ENCODE data around the gene RASSF5. TPM values are rescaled to one million over a fixed set of nuclear protein-coding genes. Genes with fewer than 3 reads are reported as not detected.

Gene RASSF5
- total RNA-seq, 2 donors from 2014 or later = 0.20 to 0.26 TPM

DNA sequence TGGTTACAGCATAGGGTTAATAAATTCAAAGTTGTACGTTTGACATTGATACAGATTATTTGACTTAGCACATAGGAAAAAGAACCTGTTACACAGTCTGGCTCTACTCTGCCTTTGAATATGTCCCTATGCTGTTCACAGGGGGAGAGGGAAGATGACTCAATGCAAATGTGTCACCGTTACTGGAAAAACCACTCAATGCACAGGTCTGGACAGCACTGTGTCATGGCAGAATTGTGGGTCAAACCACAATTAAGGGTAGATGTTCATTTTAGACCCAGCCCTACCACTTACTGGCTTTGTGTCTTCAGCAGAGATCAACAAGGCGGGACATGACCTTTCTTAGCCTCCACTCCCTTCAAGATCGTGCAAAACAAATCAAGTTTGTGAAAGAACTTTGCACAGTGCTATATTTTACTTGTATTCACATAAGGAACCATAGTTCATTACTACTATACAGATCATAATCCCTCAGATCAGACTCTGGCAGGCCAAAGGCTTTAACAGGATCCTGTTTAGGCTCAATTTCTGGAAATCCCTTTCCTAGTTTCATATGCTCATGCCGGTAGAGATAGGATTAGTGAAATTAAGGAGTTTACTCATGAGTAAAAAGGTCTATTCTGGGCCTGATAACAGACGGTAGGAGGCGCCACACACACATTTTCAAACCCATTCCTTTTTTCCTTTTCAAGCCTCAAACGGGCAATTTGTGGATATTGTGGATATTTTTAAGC lies 82.9 kb downstream of the RASSF5 start:
- DNase-seq = peak; percentile 70
- H3K36me3 Mint-ChIP-seq (ENCODE audit: low read depth) = peaks cover 23% of the 10 kb centered on the region
- Histone ChIP-seq H3K4me1 (ENCODE audit: control insufficient read depth, insufficient read depth, low read length) (no peaks in the 10 kb centered on the region), H3K27ac (ENCODE audit: low read depth, low read length) (no peak overlapping the region), H3K36me3 (ENCODE audit: control insufficient read depth, insufficient read depth, low read length) (peaks cover 49% of the 10 kb centered on the region), H3K9me3 (ENCODE audit: control insufficient read depth, low read length) (no peaks in the 10 kb centered on the region), H3K27me3 (ENCODE audit: control insufficient read depth, insufficient read depth, low read length, poor library complexity, severe bottlenecking) (no peaks in the 10 kb centered on the region), H3K4me3 (ENCODE audit: low read length) (no peak overlapping the region), H3K9ac (ENCODE audit: extremely low read depth, low read length, poor library complexity, severe bottlenecking) (no peak overlapping the region)
- TF ChIP-seq, protein P1, sequence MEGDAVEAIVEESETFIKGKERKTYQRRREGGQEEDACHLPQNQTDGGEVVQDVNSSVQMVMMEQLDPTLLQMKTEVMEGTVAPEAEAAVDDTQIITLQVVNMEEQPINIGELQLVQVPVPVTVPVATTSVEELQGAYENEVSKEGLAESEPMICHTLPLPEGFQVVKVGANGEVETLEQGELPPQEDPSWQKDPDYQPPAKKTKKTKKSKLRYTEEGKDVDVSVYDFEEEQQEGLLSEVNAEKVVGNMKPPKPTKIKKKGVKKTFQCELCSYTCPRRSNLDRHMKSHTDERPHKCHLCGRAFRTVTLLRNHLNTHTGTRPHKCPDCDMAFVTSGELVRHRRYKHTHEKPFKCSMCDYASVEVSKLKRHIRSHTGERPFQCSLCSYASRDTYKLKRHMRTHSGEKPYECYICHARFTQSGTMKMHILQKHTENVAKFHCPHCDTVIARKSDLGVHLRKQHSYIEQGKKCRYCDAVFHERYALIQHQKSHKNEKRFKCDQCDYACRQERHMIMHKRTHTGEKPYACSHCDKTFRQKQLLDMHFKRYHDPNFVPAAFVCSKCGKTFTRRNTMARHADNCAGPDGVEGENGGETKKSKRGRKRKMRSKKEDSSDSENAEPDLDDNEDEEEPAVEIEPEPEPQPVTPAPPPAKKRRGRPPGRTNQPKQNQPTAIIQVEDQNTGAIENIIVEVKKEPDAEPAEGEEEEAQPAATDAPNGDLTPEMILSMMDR (conservative IDR thresholded peaks at IDR 0.05) = peak; percentile 74
- no peaks in the 10 kb centered on the region for H3K4me1 Mint-ChIP-seq
- H3K27me3 Mint-ChIP-seq (ENCODE audit: insufficient read depth) = no peaks in the 10 kb centered on the region
- WGBS, 2 experiments (ENCODE audit: insufficient coverage in 1 of 2, insufficient read length in 1 of 2) = 84 to 85% methylated on average over 4 to 6 of the region's 8 CpGs
- no peaks in the 10 kb centered on the region for H3K9me3 Mint-ChIP-seq
- no peak overlapping the region for H3K27ac Mint-ChIP-seq
- H3K4me3 Mint-ChIP-seq = no peak overlapping the region

DNA sequence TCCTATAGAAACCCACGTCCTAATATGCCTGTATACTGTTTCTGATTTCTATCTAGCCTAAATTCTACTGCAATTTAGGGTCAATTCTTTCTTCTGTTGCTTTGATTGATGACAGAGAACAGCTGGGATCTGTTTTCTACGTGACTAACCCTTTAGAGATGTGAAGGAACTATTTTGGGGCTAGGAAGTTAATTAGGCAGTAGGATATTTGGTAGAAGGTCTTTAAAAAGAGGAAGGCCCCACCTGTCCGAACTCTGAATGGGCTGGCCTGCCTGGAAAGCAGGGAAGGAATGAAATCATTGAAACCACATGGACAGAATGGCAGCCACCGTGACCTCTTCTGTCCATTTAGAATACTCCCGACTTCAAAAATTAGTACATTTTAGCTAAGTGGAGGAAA lies 83.9 kb downstream of the RASSF5 start:
- no peaks in the 10 kb centered on the region for H3K27me3 ChIP-seq (ENCODE audit: control insufficient read depth, insufficient read depth, low read length, poor library complexity, severe bottlenecking)
- no peak overlapping the region for H3K27ac Mint-ChIP-seq
- no peaks in the 10 kb centered on the region for H3K4me1 Mint-ChIP-seq
- H3K4me3 Mint-ChIP-seq = no peak overlapping the region
- no peaks in the 10 kb centered on the region for H3K9me3 Mint-ChIP-seq
- no peaks in the 10 kb centered on the region for H3K9me3 ChIP-seq (ENCODE audit: control insufficient read depth, low read length)
- H3K27me3 Mint-ChIP-seq (ENCODE audit: insufficient read depth) = no peaks in the 10 kb centered on the region
- peaks cover 30% of the 10 kb centered on the region for H3K36me3 Mint-ChIP-seq (ENCODE audit: low read depth)
- H3K9ac ChIP-seq (ENCODE audit: extremely low read depth, low read length, poor library complexity, severe bottlenecking) = no peak overlapping the region
- no peaks in the 10 kb centered on the region for H3K4me1 ChIP-seq (ENCODE audit: control insufficient read depth, insufficient read depth, low read length)
- WGBS, 2 experiments (ENCODE audit: insufficient coverage in 1 of 2, insufficient read length in 1 of 2) = 91 to 97% methylated on average over 3 to 5 of the region's 5 CpGs
- H3K36me3 ChIP-seq (ENCODE audit: control insufficient read depth, insufficient read depth, low read length) = peaks cover 60% of the 10 kb centered on the region
- TF ChIP-seq, protein P1 (conservative IDR thresholded peaks at IDR 0.05) = no peak
- no peak overlapping the region for H3K27ac ChIP-seq (ENCODE audit: low read depth, low read length)
- H3K4me3 ChIP-seq (ENCODE audit: low read length) = no peak overlapping the region
- DNase-seq = no peak

- Histone ChIP-seq H3K9ac (ENCODE audit: extremely low read depth, low read length, poor library complexity, severe bottlenecking) (no peak overlapping the region), H3K4me3 (ENCODE audit: low read length) (no peak overlapping the region), H3K36me3 (ENCODE audit: control insufficient read depth, insufficient read depth, low read length) (peaks cover 64% of the 10 kb centered on the region), H3K9me3 (ENCODE audit: control insufficient read depth, low read length) (no peaks in the 10 kb centered on the region), H3K4me1 (ENCODE audit: control insufficient read depth, insufficient read depth, low read length) (no peaks in the 10 kb centered on the region), H3K27ac (ENCODE audit: low read depth, low read length) (no peak overlapping the region), H3K27me3 (ENCODE audit: control insufficient read depth, insufficient read depth, low read length, poor library complexity, severe bottlenecking) (no peaks in the 10 kb centered on the region)
- Mint-ChIP-seq H3K4me3 (no peak overlapping the region), H3K4me1 (no peaks in the 10 kb centered on the region), H3K27me3 (ENCODE audit: insufficient read depth) (no peaks in the 10 kb centered on the region), H3K27ac (no peak overlapping the region), H3K36me3 (ENCODE audit: low read depth) (peaks cover 32% of the 10 kb centered on the region), H3K9me3 (no peaks in the 10 kb centered on the region)
- DNase-seq = no peak
- 94 to 97% methylated on average over 8 to 9 of the region's 9 CpGs for WGBS, 2 experiments (ENCODE audit: insufficient coverage in 1 of 2, insufficient read length in 1 of 2)
- TF ChIP-seq, protein P1 (conservative IDR thresholded peaks at IDR 0.05) = no peak
These were observed 84.4 kb downstream of the RASSF5 start for GRCh38 chr1:206591696-206592095.
